GM19324 (cell line): ENCODE data around the gene MYOD1.

Experiments
- ATAC-seq: cut with Tn5 transposase; IDR thresholded peaks from one replicate; pipeline ENCODE4 v1.9.1; 2021; ENCODE audit warnings: mild to moderate bottlenecking, moderate library complexity; ENCODE audit not compliant: unreplicated experiment, low FRiP score

MYOD1 gene

GRCh38 chr11:17700991-17701390 lies 18.4 kb upstream of the MYOD1 start:
- no peak for ATAC-seq

GRCh38 chr11:17702876-17703275 lies 16.5 kb upstream of the MYOD1 start:
- ATAC-seq = no peak

GRCh38 chr11:17703951-17704350 lies 15.4 kb upstream of the MYOD1 start:
- no peak for ATAC-seq

GRCh38 chr11:17707830-17708229 lies 11.5 kb upstream of the MYOD1 start:
- ATAC-seq = no peak

GRCh38 chr11:17711836-17712235 lies 7.5 kb upstream of the MYOD1 start:
- ATAC-seq = no peak

GRCh38 chr11:17713851-17714250 lies 5.5 kb upstream of the MYOD1 start:
- no peak for ATAC-seq

- ATAC-seq = no peak
Measured at GRCh38 chr11:17714356-17714854, 5.0 kb upstream of the MYOD1 start.

GRCh38 chr11:17714870-17715269 lies 4.5 kb upstream of the MYOD1 start:
- no peak for ATAC-seq

GRCh38 chr11:17716807-17717206 lies 2.6 kb upstream of the MYOD1 start:
- no peak for ATAC-seq

GRCh38 chr11:17718015-17718414 lies 1.4 kb upstream of the MYOD1 start:
- ATAC-seq = no peak

GRCh38 chr11:17718510-17718962 lies 835 bp upstream of the MYOD1 start:
- ATAC-seq = no peak

- ATAC-seq = no peak
Measured at GRCh38 chr11:17719938-17720795, 796 bp downstream of the MYOD1 start.

- ATAC-seq = no peak
Measured at GRCh38 chr11:17720796-17721171, 1.4 kb downstream of the MYOD1 start.

- no peak for ATAC-seq
Measured at GRCh38 chr11:17721242-17721999, 2.0 kb downstream of the MYOD1 start.

GRCh38 chr11:17722000-17722643 lies 2.8 kb downstream of the MYOD1 start:
- no peak for ATAC-seq

- no peak for ATAC-seq
Measured at GRCh38 chr11:17724020-17724908, 4.9 kb downstream of the MYOD1 start.

- ATAC-seq = no peak
Measured at GRCh38 chr11:17725174-17725573, 5.8 kb downstream of the MYOD1 start.

- no peak for ATAC-seq
Measured at GRCh38 chr11:17730137-17730536, 10.8 kb downstream of the MYOD1 start.

- ATAC-seq = no peak
Measured at GRCh38 chr11:17730608-17731462, 11.5 kb downstream of the MYOD1 start.
